AG08395 (cell line): ENCODE results near the gene NR2F1-AS1.

Experiments used
- DNase-seq: peaks from one replicate; pipeline ENCODE4 v3.0.0; 2012; ENCODE audit warnings: mixed read lengths, low spot score

NR2F1-AS1 gene

DNA sequence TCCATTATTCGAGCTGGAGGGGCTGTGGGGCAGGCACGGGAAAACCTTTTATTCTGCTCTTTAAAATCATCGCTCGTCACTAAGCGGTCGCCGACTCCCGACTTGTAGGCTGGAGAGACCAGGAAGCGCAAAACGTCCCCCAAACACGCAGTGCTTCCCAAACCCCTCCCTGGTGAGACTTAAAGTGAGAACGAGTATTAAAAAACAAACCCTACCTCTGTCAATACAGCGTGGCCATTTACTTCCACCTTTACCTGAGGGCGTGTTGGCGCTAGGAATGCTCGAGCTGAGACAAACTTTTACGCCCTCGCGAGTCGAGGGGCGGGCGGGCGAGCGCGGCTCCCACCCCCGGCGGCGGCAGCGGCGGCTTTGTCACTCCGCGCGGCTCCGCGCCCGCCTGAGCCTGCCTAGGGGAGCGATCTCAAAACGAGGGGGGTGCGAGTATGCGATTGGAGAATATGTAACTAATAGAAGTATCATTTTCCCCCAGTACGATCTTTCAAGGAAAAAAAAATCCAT is at the start of gene NR2F1-AS1:
TSS of gene NR2F1-AS1 (minus strand) at position 293 of the 519 bp plus-strand sequence.
- no peak for DNase-seq

DNA sequence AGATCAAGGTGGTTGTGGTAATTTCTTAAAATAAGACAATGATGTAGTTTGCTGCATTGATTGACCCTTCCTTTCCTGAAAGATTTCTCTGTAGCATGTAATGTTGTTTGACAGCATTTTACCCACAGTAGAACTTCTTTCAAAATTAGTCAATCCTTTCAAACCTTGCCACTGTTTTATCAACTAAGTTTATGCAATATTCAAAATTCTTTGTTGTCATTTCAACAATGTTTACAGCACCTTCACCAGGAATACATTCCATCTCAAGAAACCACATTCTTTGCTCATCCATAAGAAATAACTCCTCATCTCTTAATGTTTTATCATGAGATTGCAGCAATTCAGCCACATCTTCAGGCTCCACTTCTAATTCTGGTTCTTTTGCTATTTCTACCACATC is 45.8 kb upstream of the NR2F1-AS1 start:
- no peak for DNase-seq

DNA sequence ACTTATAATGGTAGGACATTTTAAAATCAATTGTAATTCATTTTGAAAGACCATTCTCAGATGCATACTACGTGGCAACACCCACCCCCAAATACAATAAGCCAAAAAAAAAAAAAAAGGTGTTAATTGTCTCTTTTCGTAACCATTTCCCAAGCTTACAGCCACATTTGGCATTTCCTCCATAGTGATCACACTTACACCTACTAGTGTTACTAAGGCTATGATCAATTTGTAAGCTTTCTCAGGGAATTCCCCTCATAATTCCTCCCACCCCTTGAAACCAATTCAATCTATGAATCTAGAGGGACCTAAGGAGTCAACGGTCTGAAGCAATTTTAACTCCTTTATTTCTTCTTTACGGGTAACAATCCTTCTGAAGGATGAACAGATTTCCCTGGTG is 42.1 kb upstream of the NR2F1-AS1 start:
- no peak for DNase-seq

DNA sequence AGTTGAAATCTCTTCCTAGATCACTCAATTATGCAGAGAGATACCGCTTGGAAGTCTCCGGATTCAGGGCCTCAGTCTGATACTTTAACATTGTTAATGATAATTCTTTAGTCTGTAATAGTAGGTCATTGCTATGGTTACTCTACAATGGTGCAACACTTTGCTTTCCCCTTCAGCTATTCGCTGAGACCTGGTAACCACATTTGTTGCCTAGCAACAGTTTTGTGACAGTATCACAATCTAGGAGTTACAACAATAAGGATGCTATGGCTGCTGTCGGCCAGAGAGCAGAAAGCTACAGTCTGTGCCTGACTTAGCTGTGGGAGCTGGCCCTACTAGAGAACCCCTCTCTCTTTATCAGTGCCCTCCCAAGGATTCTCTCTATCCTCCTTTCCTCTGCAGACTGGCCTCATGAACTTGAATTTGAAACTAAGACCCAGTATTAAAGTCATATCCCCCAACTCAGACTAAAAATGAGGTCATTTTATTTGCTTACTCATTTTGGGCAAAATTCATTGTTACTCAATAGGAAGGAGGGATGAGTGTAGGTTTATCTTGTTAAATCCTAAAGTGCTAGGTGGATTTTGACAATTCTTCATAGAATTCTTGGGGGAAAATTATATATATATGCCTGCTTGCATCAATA is 41.3 kb upstream of the NR2F1-AS1 start:
- peak; percentile 44 for DNase-seq

DNA sequence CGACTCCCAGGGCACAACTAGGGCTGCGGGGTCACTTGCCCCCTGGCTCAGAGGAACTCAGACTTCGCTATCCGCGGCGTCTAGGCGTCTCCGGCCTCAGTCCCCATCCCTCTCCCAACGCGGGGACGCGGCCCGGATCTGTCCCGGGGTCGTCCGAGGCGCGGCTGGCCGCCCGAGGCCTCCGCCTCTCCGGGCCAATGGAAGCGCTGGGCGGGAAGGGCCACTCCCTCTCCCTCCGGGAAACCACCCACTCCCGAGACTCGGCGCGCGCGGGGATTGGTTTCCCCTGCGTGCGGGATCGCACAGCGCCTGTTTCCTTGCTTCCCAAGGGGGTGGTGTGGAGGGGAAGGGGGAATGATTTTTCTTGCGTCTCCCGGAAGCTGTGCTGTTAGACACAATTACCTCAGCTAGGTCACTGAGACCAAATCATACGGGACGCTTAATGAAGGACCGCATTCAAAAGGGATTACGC is 40.3 kb upstream of the NR2F1-AS1 start:
- DNase-seq, result peak; percentile 33

DNA sequence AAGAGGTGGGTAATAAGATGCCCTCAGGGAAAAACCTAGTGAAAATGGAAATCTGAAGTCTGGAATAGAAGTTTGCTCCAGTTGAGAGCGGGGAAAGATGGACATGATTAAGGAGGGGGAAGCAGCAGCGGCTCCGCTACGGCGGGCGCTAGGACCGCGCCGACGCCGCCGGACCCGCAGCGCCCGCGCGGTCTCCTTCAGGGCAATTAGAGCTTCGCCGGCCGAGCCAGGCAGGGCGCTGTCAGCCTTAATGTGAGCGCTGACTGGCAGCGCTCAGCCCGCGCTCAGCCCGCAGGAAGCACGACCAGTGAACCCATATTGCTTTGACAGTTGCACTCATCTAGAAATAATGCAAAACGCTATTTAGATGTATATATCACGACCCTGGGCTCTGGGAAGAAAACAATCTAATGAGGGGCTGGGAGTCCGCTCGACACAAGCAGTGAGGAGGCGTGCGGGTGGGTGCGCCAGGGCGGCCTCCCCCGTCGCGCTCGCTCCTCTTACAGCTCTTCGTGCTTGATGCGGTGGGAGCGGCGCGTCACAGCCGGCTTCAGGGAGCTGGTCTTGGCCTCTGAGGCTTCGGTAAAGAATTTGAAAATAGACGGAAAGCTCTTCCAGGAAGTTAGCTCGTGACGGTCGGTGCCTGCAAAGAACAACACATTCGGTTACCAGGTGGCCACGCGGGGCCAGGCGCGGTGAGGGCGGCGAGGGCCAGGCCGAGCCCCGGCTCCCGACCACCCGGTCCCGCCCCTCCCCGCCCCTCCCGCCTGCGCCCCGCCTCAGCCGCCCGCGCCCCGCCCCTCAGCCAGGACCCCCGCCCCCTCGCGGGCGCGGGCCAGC is 39.7 kb upstream of the NR2F1-AS1 start:
- DNase-seq, result peak; percentile 65

DNA sequence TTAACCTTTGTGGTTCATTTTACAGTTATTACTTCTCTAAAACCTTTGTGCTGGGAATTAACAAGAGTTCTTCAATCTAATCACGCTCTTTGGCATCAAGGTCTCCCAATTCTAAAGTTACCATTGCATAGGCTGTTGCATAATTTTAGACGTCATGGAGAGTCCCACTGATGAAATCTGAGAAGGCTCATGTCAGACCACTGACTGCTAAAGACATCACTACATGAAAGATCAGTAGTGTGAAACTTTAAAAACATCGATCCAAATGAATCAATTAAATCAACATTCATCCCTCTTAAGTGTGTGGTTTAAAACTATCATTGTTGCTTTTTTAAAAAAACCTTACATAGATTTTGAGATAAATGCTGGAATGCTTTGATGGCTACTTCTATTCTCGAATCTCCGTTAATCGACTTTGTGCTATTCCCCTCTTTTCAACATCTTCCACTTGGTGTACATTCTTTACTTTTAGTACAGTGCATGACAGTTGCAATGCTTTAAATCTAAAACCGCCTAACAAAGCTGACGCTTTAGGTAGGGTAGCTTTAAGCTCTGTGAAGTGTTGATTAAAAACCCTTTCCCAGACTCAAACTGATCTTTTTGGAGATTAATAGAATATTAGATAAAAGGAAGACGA is 35.6 kb upstream of the NR2F1-AS1 start:
- DNase-seq, result no peak

DNA sequence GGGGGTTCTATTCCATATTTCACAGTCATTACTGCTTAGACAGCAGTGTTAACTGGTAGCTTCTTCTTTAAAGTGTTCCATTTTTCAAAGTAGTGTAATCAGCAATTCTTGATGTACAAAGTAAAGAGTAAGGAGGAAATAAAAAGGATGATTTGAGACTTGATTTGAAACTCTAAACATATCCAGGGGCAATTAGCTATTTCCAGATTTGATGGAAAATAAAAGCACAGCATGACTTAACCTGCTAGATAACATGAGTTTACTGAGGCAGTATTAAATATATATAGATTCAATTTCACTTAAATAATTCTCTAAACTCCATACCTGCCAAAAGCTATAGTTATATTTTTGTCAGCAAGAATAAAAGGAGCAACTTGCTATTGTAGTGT is 31.8 kb upstream of the NR2F1-AS1 start:
- DNase-seq, result no peak

DNA sequence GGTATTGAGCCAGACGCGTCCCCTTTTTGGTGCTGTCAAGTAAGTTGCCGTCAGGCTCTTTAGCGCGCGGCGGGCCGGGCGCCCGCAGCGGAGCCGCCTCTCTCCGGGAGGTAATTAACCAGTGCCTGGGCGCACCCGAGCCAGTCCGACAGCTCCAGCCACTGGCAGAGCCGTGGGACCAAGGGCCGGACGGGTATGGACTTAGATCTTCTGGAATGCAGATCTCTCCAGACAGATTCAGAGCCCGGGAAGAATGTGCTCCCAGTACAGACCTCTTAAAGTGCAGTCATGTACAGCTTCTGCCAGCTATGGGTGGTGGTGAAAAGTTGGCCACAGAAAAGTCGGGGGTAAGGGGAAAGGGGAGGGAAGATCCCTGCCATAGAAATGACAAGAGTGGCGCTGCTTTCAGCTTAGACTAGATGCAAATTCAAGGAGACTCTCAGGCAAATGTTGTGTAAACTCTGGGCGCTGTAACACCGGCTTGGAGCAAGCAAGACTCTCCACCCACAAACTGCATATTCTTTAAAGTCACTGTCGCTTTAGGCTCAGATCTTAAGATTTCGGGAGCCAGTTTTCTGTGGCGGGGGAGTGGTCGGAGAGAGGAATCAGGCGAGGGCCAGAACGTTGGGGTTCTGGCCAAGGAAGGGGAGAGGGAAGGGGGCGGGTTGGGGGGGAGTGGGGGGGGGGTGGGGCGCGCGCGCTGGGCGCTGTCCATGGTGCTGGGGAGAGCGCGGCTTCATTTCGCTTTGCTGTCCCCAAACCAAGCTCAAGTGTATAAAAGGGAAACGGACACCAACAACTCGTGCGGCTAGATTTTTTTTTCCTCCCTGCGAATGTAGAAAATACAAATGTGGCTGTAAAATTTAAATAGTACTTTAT is 31.2 kb upstream of the NR2F1-AS1 start:
- DNase-seq, result no peak

DNA sequence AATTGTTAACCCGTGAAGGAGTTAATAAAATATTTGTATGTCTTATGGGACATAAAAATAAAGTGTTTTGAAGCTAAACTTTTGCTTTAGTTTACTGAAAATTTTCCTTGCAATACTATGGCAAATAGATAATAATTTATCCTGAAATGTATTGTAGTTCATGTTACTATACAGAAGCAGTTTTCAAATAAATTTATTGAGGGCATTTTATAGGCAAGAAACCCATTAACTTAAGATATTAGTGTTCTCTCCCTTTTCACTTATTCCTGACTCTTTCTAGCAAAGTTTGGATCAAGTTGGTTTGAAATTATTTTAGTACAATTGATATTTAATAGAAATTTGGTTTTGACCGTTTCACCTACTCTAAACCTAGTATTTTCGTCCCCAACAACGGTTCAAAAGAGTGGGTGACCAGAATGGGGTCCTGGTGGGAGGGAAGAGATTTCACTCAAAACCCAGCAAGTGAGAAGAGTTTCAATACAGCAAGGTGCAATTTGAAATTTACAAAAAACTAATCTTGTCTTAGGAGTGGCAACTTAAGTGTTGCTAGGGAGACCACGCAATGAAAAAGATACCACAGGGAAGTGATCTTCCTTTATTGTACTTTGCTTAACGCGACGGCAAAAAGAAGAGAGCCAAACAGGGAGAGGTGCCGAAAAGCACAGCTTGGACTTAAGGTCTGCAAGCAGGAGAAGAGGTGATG is 30.4 kb upstream of the NR2F1-AS1 start:
- DNase-seq, result no peak

DNA sequence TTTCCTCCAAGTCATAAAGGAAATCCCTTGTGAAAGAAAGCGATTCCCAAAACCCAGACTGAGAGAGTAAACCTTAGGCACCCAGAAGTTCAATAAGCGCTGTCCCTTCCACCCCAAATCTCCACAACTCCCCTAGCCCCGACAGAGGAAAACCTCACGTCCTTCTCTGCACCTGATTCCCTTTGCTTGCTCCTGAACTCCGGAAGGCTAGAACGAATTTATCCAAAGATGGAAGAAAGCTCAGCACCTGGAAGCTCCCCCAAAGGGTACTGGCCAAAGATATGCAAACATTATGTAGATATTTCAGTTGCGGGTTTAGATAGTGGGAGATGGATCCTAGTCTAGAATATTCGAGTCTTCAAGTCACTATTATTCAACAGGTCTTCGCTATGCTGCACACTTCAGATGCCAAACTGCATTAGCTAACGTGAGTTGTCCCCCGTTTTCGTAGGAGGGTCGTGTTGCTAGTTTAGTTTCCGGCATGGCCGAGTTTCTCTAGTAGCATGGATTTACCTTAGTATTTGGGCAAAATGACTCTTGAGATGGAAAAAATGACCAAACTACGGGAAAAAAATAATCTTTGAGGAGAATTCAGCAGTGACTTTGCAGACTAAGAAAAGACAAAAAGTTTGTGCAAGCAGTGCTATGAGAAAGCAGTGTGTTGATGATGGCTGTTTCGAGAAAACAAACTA is 29.7 kb upstream of the NR2F1-AS1 start:
- DNase-seq, result no peak

DNA sequence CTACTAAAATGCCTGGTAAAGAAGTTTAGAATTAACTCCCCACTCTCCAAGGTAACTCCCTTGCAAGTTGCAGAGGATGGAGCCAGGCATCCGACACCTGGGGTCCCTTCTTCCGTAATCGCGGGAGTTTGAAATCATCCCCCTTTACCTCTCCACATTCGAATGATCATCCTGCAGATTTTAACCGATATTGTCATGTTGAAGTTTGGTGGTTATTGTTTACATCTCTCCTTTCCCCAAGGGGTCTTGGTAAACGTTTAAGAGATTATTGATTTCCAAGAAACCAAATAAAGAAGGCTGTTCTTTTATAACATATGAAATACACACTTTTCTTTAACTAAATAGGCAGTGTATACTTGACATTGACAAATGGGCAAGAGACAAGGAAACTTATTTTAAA is 28.7 kb upstream of the NR2F1-AS1 start:
- DNase-seq, result no peak

DNA sequence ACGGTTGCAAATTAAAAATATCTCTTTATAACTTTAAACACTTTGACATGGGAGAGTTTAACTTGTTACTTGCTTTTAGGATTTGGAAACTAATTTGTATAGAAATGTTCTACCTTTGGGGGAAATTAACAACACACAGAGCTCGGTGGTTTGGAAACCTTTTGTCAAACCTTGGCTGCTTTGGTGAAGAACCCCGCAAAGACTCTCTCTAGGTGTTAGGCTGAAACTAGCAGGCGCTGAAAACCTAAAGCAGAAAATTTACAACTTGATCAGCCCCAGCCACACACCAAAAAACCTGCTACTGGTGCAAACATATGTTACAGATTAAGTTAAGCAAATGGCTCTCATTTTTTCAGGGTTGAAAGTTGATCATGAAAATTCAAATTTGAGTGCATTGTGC is 27.8 kb upstream of the NR2F1-AS1 start:
- DNase-seq, result no peak

DNA sequence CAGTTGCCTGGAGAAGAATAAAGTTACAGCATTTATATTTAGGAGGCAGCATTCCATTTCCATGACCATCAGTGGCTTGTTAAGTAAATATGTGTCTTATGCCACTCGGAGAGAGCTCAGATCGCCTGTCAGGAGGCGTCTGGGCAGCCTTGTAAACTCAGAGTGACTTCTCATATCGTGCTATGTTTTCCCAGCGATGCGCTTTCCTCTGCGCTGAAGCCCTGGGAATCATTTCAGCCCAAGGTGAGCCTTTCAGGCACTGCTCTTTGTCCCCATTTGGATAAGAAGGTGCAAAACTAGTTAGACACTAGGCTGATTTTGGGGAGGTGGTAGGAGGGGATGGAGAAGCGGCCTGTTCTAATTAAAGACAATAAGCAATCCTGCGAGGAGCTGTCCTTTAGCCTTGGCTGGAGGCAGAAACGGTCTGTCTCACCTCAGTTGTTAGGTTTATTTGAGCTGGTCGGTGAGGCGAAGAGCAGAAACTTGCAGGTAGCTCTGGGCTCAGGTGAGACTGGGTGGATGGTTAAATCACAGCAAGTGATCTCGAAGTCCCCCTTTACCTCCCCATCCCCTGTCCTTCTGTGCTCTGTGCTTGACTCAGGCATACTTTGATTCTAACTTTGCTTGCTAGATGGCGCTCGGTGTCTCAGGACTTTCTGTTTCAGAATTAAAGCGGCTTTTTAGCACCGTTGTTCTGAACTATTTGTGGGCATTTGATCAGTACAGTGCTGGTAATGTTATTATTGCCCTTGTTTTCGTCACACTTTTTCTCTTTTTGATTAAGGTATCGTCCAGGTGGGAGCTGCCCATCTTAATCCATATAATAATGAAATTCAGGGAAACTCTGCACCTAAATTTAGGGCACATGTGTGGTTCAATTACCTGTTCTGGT is 26.6 kb upstream of the NR2F1-AS1 start:
- DNase-seq, result peak; percentile 49

DNA sequence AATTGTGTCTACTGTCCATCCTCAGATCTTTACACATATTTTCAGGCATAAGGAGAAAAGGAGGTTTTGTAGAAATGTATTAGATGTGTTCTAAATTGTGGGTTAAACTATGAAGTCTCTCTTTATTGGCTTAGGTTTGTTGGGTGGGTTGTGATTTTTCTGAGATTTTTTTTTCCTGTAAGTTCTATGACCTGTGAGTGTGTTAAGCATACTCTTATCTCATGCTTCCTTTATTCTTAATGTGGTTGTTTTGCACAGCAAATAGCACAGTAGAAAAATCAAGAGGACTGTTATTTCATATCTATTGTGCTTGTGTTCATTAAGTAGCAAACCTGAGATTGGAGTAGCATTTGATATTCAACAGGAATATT is 25.3 kb upstream of the NR2F1-AS1 start:
- DNase-seq, result no peak

DNA sequence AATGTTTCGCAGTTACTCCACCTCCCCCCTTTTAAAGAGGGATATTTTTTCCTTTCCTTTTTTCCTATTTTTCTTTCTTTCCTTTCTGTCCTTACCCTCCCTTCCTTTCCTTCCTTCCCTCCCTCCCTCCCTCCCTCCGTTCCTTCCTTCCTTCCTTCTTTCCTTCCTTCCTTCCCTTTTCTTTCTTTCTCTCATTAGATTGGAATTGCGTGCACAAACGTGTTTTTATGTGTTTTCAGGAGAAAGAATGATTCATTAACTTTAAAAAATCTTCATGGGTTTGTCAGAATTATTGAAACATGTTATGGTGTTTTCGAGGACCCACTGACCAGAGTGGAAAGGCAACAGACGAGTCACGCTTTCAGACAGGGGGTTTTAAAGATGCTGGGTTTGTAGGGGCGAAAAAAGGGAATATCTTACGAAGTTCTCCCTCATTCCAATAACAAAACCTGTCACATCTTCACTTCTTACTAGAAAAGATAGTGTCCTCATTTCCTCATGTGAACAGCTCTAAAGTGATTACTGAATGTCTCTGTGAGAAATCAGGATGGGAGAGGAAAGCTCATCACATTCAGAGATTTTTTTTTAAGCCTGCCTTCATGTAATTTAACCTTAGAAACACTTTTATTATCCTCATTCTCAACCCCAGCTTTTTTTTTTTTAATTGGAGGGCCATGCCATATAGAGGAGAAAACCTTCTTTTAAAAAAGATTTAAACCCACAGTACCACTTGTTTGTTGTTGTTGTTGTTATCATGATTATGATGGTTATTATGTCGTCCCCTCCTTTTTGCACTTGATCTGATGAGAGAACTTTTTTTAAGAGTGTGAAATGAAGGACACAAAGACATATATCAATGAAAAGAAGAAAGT is 23.9 kb upstream of the NR2F1-AS1 start:
- DNase-seq, result no peak

DNA sequence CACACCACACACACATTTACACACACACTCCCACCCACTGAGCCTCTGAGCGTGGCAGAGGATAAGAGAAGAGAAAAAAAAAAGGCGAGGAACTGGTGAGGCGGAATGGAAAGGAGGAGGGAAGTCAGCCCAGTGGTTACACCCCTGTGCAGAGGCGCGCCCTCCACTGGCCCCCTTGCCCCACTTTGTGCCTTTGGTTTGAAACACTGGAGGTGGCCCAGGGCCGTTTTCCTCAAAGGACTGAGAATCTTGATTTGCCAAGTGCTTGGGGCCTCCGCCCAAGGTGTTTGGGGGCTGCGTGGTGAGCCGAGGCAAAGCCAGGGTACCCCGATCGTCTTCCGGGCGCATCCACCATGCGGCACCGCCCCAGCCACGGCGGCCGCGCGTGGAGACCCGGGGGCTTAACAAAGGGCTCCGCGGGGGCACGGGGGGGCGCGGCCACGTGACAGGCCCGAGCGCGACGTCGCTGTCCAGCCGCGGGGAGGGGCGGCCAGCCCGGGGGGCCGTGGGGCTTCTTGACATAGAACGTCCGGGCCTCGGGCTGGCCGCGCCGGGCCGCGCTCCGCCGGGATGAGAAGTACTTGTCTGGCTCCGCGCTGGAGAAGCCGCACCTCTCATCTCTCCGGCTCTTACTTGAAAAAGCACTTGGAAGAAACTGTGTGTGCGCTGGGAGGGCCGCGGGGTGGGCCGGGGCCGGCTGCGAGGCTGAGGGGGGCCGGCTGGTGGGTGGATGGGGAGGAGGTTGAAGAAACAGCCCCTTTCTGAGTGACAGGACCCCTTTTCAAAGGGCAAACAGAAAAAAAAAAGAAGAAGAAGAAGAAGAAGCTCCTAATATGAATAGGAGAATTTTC is 23.0 kb upstream of the NR2F1-AS1 start:
- no peak for DNase-seq
